ENCODE measurements around the gene SPINT2. TPM values are rescaled to one million over a fixed set of nuclear protein-coding genes. Genes with fewer than 3 reads are reported as not detected.

The SPINT2 gene
- polyA plus RNA-seq, 2 of the 4 experiments (the other 2 are of a cell fraction): 291 to 343 TPM

GRCh38 chr19:38270587-38271167 is 6.3 kb downstream of the SPINT2 start (continued):
- TF ChIP-seq, protein P1, sequence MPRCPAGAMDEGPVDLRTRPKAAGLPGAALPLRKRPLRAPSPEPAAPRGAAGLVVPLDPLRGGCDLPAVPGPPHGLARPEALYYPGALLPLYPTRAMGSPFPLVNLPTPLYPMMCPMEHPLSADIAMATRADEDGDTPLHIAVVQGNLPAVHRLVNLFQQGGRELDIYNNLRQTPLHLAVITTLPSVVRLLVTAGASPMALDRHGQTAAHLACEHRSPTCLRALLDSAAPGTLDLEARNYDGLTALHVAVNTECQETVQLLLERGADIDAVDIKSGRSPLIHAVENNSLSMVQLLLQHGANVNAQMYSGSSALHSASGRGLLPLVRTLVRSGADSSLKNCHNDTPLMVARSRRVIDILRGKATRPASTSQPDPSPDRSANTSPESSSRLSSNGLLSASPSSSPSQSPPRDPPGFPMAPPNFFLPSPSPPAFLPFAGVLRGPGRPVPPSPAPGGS (IDR thresholded peaks at IDR 0.05): peak; percentile 70; the same call in 1 of the 3 replicates
- TF ChIP-seq CBX8 (IDR thresholded peaks at IDR 0.05): no peak
- TF ChIP-seq MAZ (IDR thresholded peaks at IDR 0.05; ENCODE audit: borderline replicate concordance, low read depth, low read length): no peak
- TF ChIP-seq FOXS1 (CRISPR knock-in tag; IDR thresholded peaks at IDR 0.05): peak; percentile 55; the same call in 1 of the 2 replicates
- 0 out of 2 replicates have a peak, but pooled peaks have one; percentile 26 for TF ChIP-seq ZNF302 (CRISPR knock-in tag; IDR thresholded peaks at IDR 0.05)
- peak; percentile 54 to 89; a peak in 3 of 5 replicates for TF ChIP-seq JUN (IDR thresholded peaks at IDR 0.05)
- TF ChIP-seq MYC (IDR thresholded peaks at IDR 0.05; ENCODE audit: borderline replicate concordance, low read length): 0 out of 2 replicates have a peak, but pooled peaks have one; percentile 57
- TF ChIP-seq JUNB (IDR thresholded peaks at IDR 0.05): peak; percentile 85
- TF ChIP-seq FOSB (CRISPR knock-in tag; IDR thresholded peaks at IDR 0.05): no peak
- no peak for TF ChIP-seq ESRRA (IDR thresholded peaks at IDR 0.05; ENCODE audit: borderline replicate concordance, low read length)
- TF ChIP-seq, protein P2, sequence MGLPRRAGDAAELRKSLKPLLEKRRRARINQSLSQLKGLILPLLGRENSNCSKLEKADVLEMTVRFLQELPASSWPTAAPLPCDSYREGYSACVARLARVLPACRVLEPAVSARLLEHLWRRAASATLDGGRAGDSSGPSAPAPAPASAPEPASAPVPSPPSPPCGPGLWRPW (IDR thresholded peaks at IDR 0.05): no peak
- no peak for TF ChIP-seq ZFP36 (IDR thresholded peaks at IDR 0.05; ENCODE audit: borderline replicate concordance, partially characterized antibody)
- TF ChIP-seq, protein P3, sequence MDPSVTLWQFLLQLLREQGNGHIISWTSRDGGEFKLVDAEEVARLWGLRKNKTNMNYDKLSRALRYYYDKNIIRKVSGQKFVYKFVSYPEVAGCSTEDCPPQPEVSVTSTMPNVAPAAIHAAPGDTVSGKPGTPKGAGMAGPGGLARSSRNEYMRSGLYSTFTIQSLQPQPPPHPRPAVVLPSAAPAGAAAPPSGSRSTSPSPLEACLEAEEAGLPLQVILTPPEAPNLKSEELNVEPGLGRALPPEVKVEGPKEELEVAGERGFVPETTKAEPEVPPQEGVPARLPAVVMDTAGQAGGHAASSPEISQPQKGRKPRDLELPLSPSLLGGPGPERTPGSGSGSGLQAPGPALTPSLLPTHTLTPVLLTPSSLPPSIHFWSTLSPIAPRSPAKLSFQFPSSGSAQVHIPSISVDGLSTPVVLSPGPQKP (IDR thresholded peaks at IDR 0.05; ENCODE audit: low read depth, low read length): no peak
- TF ChIP-seq MAFK (IDR thresholded peaks at IDR 0.05; ENCODE audit: partially characterized antibody): peak; percentile 18
- TF ChIP-seq POLR2A (IDR thresholded peaks at IDR 0.05; ENCODE audit: low read length): no peak
- no peak for TF ChIP-seq NR3C1 (IDR thresholded peaks at IDR 0.05)
- TF ChIP-seq HMGXB4 (CRISPR knock-in tag; IDR thresholded peaks at IDR 0.05; ENCODE audit: borderline replicate concordance): no peak
- no peak for TF ChIP-seq CHD2 (IDR thresholded peaks at IDR 0.05; ENCODE audit: low read length, partially characterized antibody)
- no peak for TF ChIP-seq RNF2 (IDR thresholded peaks at IDR 0.05; ENCODE audit: borderline replicate concordance, low read depth)
- no peak for TF ChIP-seq POLR2AphosphoS2 (conservative IDR thresholded peaks at IDR 0.05; ENCODE audit: low read length)
- TF ChIP-seq USF2 (IDR thresholded peaks at IDR 0.05): no peak

- no peak overlapping the region for H3K4me3 ChIP-seq
- no peak for TF ChIP-seq RAD21 (conservative IDR thresholded peaks at IDR 0.05 in 1 of 2, IDR thresholded peaks at IDR 0.05 in 1 of 2)
- no peak for TF ChIP-seq FOSL2 (IDR thresholded peaks at IDR 0.05)
- no peak for TF ChIP-seq FOSL2 (CRISPR knock-in tag; IDR thresholded peaks at IDR 0.05)
- TF ChIP-seq KDM5A (IDR thresholded peaks at IDR 0.05): no peak
- TF ChIP-seq, protein P1 (IDR thresholded peaks at IDR 0.05): no peak
- TF ChIP-seq GATA3 (IDR thresholded peaks at IDR 0.05; ENCODE audit: borderline replicate concordance): 0 out of 2 replicates have a peak, but pooled peaks have one; percentile 17
- 0 out of 2 replicates have a peak, but pooled peaks have one; percentile 20 for TF ChIP-seq EHF (CRISPR knock-in tag; IDR thresholded peaks at IDR 0.05)
- TF ChIP-seq RCOR1 (IDR thresholded peaks at IDR 0.05; ENCODE audit: low read depth, low read length): no peak
- TF ChIP-seq KDM1A (IDR thresholded peaks at IDR 0.05; ENCODE audit: low read depth): no peak
- TF ChIP-seq NPAS2 (CRISPR knock-in tag; IDR thresholded peaks at IDR 0.05; ENCODE audit: borderline replicate concordance): no peak
- TF ChIP-seq USF2 (IDR thresholded peaks at IDR 0.05): no peak
- POLR2A ChIA-PET: interaction anchor here (1.1 kb wide), 1 partner anchor 30 kb away, joined by 4 read pairs; the partner anchor contains the start of gene C19orf33
- peak overlapping the region; percentile 11 to 89; a peak in 4 of 6 replicates for H3K27ac ChIP-seq
- WGBS (ENCODE audit: missing lambda C conversion rate): 51% methylated on average over 2 of the region's 2 CpGs
- ATAC-seq: no peak
- peak in 1 of 2 experiments; percentile 66 for DNase-seq (ENCODE audit: low read depth in 1 of 2, low spot score in 1 of 2)
- H3K4me1 ChIP-seq: peaks cover 80% of the 10 kb centered on the region
- CTCF ChIA-PET: interaction anchor here (1.1 to 18.2 kb wide), 5 partner anchors 7 to 62 kb away, joined by 5 to 259 read pairs (median 24); partner anchors contain the start of genes CATSPERG and PPP1R14A
- peak; percentile 93 for FAIRE-seq
- peak overlapping the region; percentile 54 for H3K4me2 ChIP-seq
- H3K9me3 ChIP-seq: no peaks in the 10 kb centered on the region
Observed at GRCh38 chr19:38273499-38273898, 9.1 kb downstream of the SPINT2 start.
